AG09319 (cell line): ENCODE results near the gene SYNPR.
A peak's percentile ranks its signal among the peaks of the same experiment; 100 is the strongest.

Source experiments
- DNase-seq: peaks from one replicate; pipeline ENCODE4 v3.0.0-alpha.2; 2010; ENCODE audit warnings: low read depth; ENCODE audit errors: extremely low read depth
- CTCF ChIP-seq: IDR thresholded peaks from 2 replicates; pipeline ENCODE4 v1.5.1; 2011; ENCODE audit warnings: low read depth, mild to moderate bottlenecking, inconsistent platforms, low read length, moderate library complexity

SYNPR gene

GRCh38 chr3:63611382-63611781 lies 333.3 kb downstream of the SYNPR start:
- no peak for DNase-seq
- no peak for TF ChIP-seq CTCF

- peak; percentile 8 for DNase-seq
- TF ChIP-seq CTCF: no peak
These were observed 335.5 kb downstream of the SYNPR start for GRCh38 chr3:63613561-63613960.

- TF ChIP-seq CTCF: no peak
- no peak for DNase-seq
These were observed 339.3 kb downstream of the SYNPR start for GRCh38 chr3:63617391-63617790.

- no peak for TF ChIP-seq CTCF
- DNase-seq: peak; percentile 80
These were observed 346.9 kb downstream of the SYNPR start for GRCh38 chr3:63624941-63625560.

- DNase-seq: no peak
- no peak for TF ChIP-seq CTCF
These were observed 353.6 kb downstream of the SYNPR start for GRCh38 chr3:63631670-63632069.

GRCh38 chr3:63635186-63635585 lies 357.1 kb downstream of the SYNPR start:
- no peak for TF ChIP-seq CTCF

GRCh38 chr3:63639806-63640205 lies 361.7 kb downstream of the SYNPR start:
- no peak for TF ChIP-seq CTCF
- DNase-seq: no peak

More at GRCh38 chr3:63635186-63635585, 357.1 kb downstream of the SYNPR start:
- DNase-seq: no peak
